ENCODE results near the gene BNC2. TPM values are rescaled to one million over a fixed set of nuclear protein-coding genes. Genes with fewer than 3 reads are reported as not detected.

The BNC2 gene
- total RNA-seq, 2 experiments from 2014 or later, result not detected

DNA sequence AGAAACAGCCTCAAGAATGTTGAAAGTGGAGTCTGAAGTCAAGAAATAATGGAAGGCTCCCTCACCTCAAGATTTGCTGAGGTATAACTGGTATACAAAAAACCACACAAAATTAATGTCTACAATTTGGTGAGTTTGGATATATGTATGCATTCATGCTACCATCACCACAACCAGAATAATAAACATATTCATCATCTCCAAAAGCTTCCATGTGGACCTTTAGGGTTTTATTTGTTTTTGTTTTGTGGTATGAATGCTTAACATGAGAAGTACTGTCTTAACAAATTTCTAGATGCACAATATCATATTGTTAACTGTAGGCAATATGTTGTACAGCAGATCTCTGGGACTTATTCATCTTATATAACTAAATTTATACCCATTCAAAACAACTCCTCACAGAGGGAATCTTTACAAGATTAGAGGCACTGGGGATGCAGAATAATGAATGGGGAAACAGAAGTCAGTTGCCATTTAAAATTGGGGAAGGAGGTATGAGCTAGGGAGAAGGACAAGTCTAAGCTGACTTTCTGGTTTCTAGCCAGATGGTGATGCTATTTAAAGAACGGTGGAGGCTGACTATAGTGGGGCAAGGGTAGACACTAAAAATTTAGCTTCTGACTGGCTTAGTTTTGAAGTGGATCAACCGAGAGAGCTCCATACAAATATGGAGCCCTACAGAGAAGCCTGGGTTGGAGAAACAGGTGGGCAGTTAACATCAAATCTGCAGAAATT, 213.9 kb downstream of the BNC2 start:
- Histone ChIP-seq H3K9me3 (ENCODE audit: control insufficient read depth in 1 of 2, insufficient read depth in 1 of 2, low read length in 2 of 2) (peaks cover 0 to 8% of the 10 kb centered on the region in 2 experiments), H3K36me3 (ENCODE audit: insufficient read depth, low read length) (no peaks in the 10 kb centered on the region), H3K27me3 (ENCODE audit: control insufficient read depth in 1 of 2, insufficient read depth in 2 of 2, low read length in 2 of 2) (no peaks in the 10 kb centered on the region), H3K4me1 (ENCODE audit: insufficient read depth, low read length) (no peaks in the 10 kb centered on the region), H3K4me3 (ENCODE audit: low read length) (no peak overlapping the region), H3K27ac (ENCODE audit: low read depth in 1 of 2, low read length in 2 of 2) (no peak overlapping the region)
- ChIA-PET CTCF (no interaction called here), POLR2A (no interaction called here)
- no peaks in the 10 kb centered on the region for H3K4me1 Mint-ChIP-seq (ENCODE audit: low read depth)
- no peak for ATAC-seq (ENCODE audit: poor library complexity)
- H3K4me3 Mint-ChIP-seq, result no peak overlapping the region
- H3K9me3 Mint-ChIP-seq, result peaks cover 4% of the 10 kb centered on the region
- TF ChIP-seq, protein P1, sequence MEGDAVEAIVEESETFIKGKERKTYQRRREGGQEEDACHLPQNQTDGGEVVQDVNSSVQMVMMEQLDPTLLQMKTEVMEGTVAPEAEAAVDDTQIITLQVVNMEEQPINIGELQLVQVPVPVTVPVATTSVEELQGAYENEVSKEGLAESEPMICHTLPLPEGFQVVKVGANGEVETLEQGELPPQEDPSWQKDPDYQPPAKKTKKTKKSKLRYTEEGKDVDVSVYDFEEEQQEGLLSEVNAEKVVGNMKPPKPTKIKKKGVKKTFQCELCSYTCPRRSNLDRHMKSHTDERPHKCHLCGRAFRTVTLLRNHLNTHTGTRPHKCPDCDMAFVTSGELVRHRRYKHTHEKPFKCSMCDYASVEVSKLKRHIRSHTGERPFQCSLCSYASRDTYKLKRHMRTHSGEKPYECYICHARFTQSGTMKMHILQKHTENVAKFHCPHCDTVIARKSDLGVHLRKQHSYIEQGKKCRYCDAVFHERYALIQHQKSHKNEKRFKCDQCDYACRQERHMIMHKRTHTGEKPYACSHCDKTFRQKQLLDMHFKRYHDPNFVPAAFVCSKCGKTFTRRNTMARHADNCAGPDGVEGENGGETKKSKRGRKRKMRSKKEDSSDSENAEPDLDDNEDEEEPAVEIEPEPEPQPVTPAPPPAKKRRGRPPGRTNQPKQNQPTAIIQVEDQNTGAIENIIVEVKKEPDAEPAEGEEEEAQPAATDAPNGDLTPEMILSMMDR (IDR thresholded peaks at IDR 0.05), result no peak
- no peak overlapping the region for H3K27ac Mint-ChIP-seq
- DNase-seq, result no peak
- no peaks in the 10 kb centered on the region for H3K27me3 Mint-ChIP-seq
- H3K36me3 Mint-ChIP-seq (ENCODE audit: low read depth), result no peaks in the 10 kb centered on the region
- intact Hi-C loops (cut with DNase I, micrococcal nuclease), result no loop called here

DNA sequence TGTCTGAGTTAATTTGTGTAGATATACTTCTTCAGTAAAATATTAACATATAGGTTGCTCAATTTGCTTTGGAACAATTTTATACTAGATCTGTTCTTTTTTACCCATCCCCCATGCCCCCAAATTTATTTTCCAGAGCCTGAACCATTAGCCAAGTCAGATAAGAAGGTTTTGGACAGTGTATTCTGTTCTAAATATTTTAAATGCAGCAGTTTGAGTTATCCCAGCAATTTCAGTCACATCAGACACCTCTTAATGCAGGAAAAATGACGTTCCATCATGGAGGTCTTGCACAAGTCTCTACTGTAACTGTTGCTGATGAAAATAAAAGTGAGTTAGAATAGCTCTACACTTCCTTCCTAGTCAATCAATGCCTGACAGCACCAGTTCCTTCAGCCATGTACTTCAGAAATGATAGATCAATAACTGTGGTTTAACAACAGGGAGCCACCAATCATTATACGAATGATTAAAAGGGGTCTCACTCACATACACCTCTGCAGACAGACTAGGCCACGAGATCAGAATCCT, 215.8 kb downstream of the BNC2 start:
- no peak for DNase-seq
- no peaks in the 10 kb centered on the region for H3K36me3 Mint-ChIP-seq (ENCODE audit: low read depth)
- no peak overlapping the region for H3K4me3 Mint-ChIP-seq
- Histone ChIP-seq H3K4me1 (ENCODE audit: insufficient read depth, low read length) (no peaks in the 10 kb centered on the region), H3K36me3 (ENCODE audit: insufficient read depth, low read length) (no peaks in the 10 kb centered on the region), H3K9me3 (ENCODE audit: control insufficient read depth in 1 of 2, insufficient read depth in 1 of 2, low read length in 2 of 2) (peaks cover 0 to 4% of the 10 kb centered on the region in 2 experiments), H3K4me3 (ENCODE audit: low read length) (no peak overlapping the region), H3K27me3 (ENCODE audit: control insufficient read depth in 1 of 2, insufficient read depth in 2 of 2, low read length in 2 of 2) (no peaks in the 10 kb centered on the region), H3K27ac (ENCODE audit: low read depth in 1 of 2, low read length in 2 of 2) (no peak overlapping the region)
- CTCF ChIA-PET, result no interaction called here
- POLR2A ChIA-PET, result no interaction called here
- H3K4me1 Mint-ChIP-seq (ENCODE audit: low read depth), result no peaks in the 10 kb centered on the region
- ATAC-seq (ENCODE audit: poor library complexity), result no peak
- no peaks in the 10 kb centered on the region for H3K27me3 Mint-ChIP-seq
- TF ChIP-seq, protein P1 (IDR thresholded peaks at IDR 0.05), result no peak
- intact Hi-C loops (cut with DNase I, micrococcal nuclease), result no loop called here
- H3K9me3 Mint-ChIP-seq, result peaks cover 4% of the 10 kb centered on the region
- H3K27ac Mint-ChIP-seq, result no peak overlapping the region

DNA sequence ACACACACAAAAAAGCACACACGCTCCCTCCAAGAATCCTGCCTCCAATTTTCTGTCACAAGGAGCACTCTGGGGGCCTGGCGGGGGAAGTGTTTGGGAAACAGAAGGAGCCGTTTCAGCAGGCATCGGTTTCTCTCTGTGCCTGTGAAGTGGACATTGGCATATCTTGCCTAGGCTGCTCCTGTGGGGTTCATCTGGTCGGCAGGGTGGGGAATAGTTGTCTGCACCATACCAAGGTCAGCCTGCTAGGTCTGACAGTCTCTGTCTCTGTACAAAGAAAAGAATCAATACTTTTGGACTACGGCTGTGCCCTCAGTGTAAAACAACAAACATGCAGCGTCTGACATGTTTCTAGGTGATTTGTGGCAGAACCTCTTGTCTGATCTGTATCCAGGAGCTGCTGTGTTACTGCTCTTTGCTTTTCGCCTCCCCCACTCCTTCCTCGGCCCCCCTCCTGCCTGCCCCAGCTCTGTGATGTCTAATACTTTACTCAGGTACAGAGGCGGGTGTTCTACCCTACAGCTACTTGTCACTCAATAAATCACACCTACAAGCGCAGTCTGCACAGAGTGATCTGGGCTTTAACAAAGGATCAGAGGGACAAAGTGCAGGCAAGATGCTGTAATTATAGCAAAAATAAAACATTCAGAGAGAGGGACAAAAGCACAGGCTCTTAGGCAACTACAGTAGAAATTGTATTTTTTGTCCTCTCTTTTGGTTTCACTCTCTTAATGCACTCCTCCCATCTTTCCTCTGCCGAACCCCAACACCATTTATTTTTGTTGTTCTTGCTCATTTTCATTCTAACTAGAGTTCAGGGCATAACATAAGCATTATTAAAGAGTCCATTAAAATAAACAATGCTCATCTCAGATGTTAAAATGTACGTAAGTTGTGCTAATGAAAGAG, 216.7 kb downstream of the BNC2 start:
- no peak overlapping the region for H3K27ac Mint-ChIP-seq
- H3K36me3 ChIP-seq (ENCODE audit: insufficient read depth, low read length), result no peaks in the 10 kb centered on the region
- H3K4me3 Mint-ChIP-seq, result no peak overlapping the region
- ChIA-PET CTCF (no interaction called here), POLR2A (no interaction called here)
- H3K4me3 ChIP-seq (ENCODE audit: low read length), result no peak overlapping the region
- TF ChIP-seq, protein P1 (IDR thresholded peaks at IDR 0.05), result no peak
- no peaks in the 10 kb centered on the region for H3K27me3 ChIP-seq (ENCODE audit: control insufficient read depth in 1 of 2, insufficient read depth in 2 of 2, low read length in 2 of 2)
- peaks cover 4% of the 10 kb centered on the region for H3K9me3 Mint-ChIP-seq
- no peaks in the 10 kb centered on the region for H3K4me1 Mint-ChIP-seq (ENCODE audit: low read depth)
- H3K9me3 ChIP-seq (ENCODE audit: control insufficient read depth in 1 of 2, insufficient read depth in 1 of 2, low read length in 2 of 2), result peaks cover 0 to 4% of the 10 kb centered on the region in 2 experiments
- H3K36me3 Mint-ChIP-seq (ENCODE audit: low read depth), result no peaks in the 10 kb centered on the region
- H3K27ac ChIP-seq (ENCODE audit: low read depth in 1 of 2, low read length in 2 of 2), result no peak overlapping the region
- intact Hi-C loops (cut with DNase I, micrococcal nuclease), result no loop called here
- no peaks in the 10 kb centered on the region for H3K4me1 ChIP-seq (ENCODE audit: insufficient read depth, low read length)
- ATAC-seq (ENCODE audit: poor library complexity) (no peak), DNase-seq (no peak)
- no peaks in the 10 kb centered on the region for H3K27me3 Mint-ChIP-seq
